Measurements from ENCODE around the gene RHEB. TPM values are rescaled to one million over a fixed set of nuclear protein-coding genes. Genes with fewer than 3 reads are reported as not detected.

Gene RHEB
- total RNA-seq, 1 experiment from 2014 or later = 114 TPM

DNA sequence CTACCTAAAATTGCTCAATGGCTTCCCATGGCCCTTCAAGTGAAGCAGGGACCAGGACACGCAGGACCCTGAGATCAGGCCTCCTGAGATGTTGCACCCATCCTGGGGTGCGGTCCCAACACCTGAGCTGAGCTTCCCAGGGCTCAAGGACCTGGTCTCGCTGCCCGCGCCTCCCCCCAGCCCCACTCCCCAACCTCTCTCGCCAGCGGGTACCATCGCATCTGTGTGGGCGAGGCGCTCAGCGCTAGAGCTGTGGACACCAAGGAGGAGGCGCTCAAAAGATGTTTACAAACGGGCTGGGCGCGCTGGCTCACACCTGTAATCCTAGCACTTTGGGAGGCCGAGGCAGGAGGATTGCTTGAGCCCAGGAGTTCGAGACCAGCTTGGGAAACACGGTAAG, 72.4 kb downstream of the RHEB start:
- Histone ChIP-seq H3K23me2 (ENCODE audit: insufficient read length, low read depth, low read length, poor library complexity, severe bottlenecking) (peaks cover 8% of the 10 kb centered on the region), H3K27ac (ENCODE audit: insufficient read length, low read depth, low read length) (no peak overlapping the region), H3K14ac (ENCODE audit: insufficient read depth, low read length) (no peak overlapping the region), H4K20me1 (ENCODE audit: control insufficient read depth, insufficient read depth, insufficient read length) (no peaks in the 10 kb centered on the region), H3K27me3 (ENCODE audit: insufficient read depth, low read length) (no peaks in the 10 kb centered on the region; the same call in 1 of the 2 replicates), H2AK5ac (ENCODE audit: insufficient read length, low read length) (no peak overlapping the region), H3K9me3 (ENCODE audit: control insufficient read depth, low read depth, low read length) (no peaks in the 10 kb centered on the region), H2BK12ac (ENCODE audit: insufficient read length, low read depth, low read length) (no peak overlapping the region), H3K4me2 (ENCODE audit: insufficient read depth, insufficient read length, low read length) (no peak overlapping the region), H3K9ac (ENCODE audit: extremely low read depth, insufficient read length, low read length) (no peak overlapping the region), H2BK120ac (ENCODE audit: low read depth, low read length, poor library complexity, severe bottlenecking) (no peak overlapping the region), H2BK15ac (ENCODE audit: low read depth, low read length) (no peak overlapping the region), H4K5ac (ENCODE audit: insufficient read length, low read depth, low read length) (no peak overlapping the region), H3K23ac (ENCODE audit: insufficient read length, low read depth, low read length) (no peak overlapping the region), H3K18ac (ENCODE audit: insufficient read length, low read depth, low read length) (no peak overlapping the region), H3K4ac (ENCODE audit: low read depth, low read length) (no peak overlapping the region), H3T11ph (ENCODE audit: low read length) (no peak overlapping the region), H4K8ac (replicated peaks; ENCODE audit: insufficient read length, low read depth, low read length) (no peak overlapping the region), H2BK20ac (ENCODE audit: low read depth, low read length, poor library complexity, severe bottlenecking) (no peak overlapping the region), H3K79me2 (ENCODE audit: insufficient read depth, low read length) (no peaks in the 10 kb centered on the region), H3K79me1 (ENCODE audit: insufficient read depth, low read depth, low read length, poor library complexity, severe bottlenecking) (no peaks in the 10 kb centered on the region), H4K91ac (ENCODE audit: insufficient read length, low read depth, low read length) (no peak overlapping the region), H3K4me1 (ENCODE audit: insufficient read depth, low read length) (no peaks in the 10 kb centered on the region), H3K56ac (ENCODE audit: insufficient read length, low read depth, low read length) (no peak overlapping the region), H2BK5ac (ENCODE audit: insufficient read length, low read length) (no peak overlapping the region), H2AFZ (ENCODE audit: low read length) (no peak overlapping the region)
- TF ChIP-seq, protein P1, sequence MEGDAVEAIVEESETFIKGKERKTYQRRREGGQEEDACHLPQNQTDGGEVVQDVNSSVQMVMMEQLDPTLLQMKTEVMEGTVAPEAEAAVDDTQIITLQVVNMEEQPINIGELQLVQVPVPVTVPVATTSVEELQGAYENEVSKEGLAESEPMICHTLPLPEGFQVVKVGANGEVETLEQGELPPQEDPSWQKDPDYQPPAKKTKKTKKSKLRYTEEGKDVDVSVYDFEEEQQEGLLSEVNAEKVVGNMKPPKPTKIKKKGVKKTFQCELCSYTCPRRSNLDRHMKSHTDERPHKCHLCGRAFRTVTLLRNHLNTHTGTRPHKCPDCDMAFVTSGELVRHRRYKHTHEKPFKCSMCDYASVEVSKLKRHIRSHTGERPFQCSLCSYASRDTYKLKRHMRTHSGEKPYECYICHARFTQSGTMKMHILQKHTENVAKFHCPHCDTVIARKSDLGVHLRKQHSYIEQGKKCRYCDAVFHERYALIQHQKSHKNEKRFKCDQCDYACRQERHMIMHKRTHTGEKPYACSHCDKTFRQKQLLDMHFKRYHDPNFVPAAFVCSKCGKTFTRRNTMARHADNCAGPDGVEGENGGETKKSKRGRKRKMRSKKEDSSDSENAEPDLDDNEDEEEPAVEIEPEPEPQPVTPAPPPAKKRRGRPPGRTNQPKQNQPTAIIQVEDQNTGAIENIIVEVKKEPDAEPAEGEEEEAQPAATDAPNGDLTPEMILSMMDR (conservative IDR thresholded peaks at IDR 0.05) = no peak
- WGBS (ENCODE audit: extremely low coverage, insufficient read length, low lambda C conversion rate) = no CpG with 5 or more reads among the region's 18 CpGs
- Mint-ChIP-seq H3K4me1 (peaks cover 4 to 7% of the 10 kb centered on the region in 2 experiments), H3K27ac (no peak overlapping the region), H3K36me3 (ENCODE audit: insufficient read depth in 1 of 3, low read depth in 3 of 3) (no peaks in the 10 kb centered on the region), H3K27me3 (ENCODE audit: low read depth) (peaks cover 15% of the 10 kb centered on the region), H3K9me3 (no peaks in the 10 kb centered on the region), H3K4me3 (no peak overlapping the region)
- no peak for DNase-seq

Data from H9 (cell line).